AG09319 (cell line): ENCODE data around the gene REG1A.

Experiments used
- DNase-seq: peaks from one replicate; pipeline ENCODE4 v3.0.0-alpha.2; 2010; ENCODE audit warnings: low read depth; ENCODE audit errors: extremely low read depth
- CTCF ChIP-seq: IDR thresholded peaks from 2 replicates; pipeline ENCODE4 v1.5.1; 2011; ENCODE audit warnings: low read depth, mild to moderate bottlenecking, inconsistent platforms, low read length, moderate library complexity

The REG1A gene

GRCh38 chr2:79120194-79120713, at the start of gene REG1A:
Gene REG1A, plus strand, starts transcription at chr2:79120488. Its CDS starts 374 bp downstream, at chr2:79120862.
- no peak for DNase-seq
- TF ChIP-seq CTCF = no peak

- TF ChIP-seq CTCF = no peak
- no peak for DNase-seq
Observed at GRCh38 chr2:79071078-79071477, 49.2 kb upstream of the REG1A start.

GRCh38 chr2:79082987-79083386, 37.3 kb upstream of the REG1A start:
- no peak for TF ChIP-seq CTCF

GRCh38 chr2:79083597-79084251, 36.6 kb upstream of the REG1A start:
- TF ChIP-seq CTCF = no peak
- DNase-seq = no peak

More at GRCh38 chr2:79082987-79083386, 37.3 kb upstream of the REG1A start:
- DNase-seq = no peak

GRCh38 chr2:79084495-79085135, 35.7 kb upstream of the REG1A start:
- TF ChIP-seq CTCF = no peak

GRCh38 chr2:79085382-79085781, 34.9 kb upstream of the REG1A start:
- no peak for TF ChIP-seq CTCF
- no peak for DNase-seq

More at GRCh38 chr2:79084495-79085135, 35.7 kb upstream of the REG1A start:
- no peak for DNase-seq

- no peak for DNase-seq
- no peak for TF ChIP-seq CTCF
Observed at GRCh38 chr2:79086255-79086654, 34.0 kb upstream of the REG1A start.
